Trophoblast cell (in vitro differentiated cells and primary cell): ENCODE measurements around the gene ASGR2.

ENCODE experiments used
- DNase-seq, 2 donors: peaks; one replicate each; pipeline ENCODE4 v3.0.0-alpha.2; 2016
- H2AFZ ChIP-seq: 2 replicates; pipeline ENCODE4 v1.6.1; 2013; ENCODE audit warnings: low read length, moderate library complexity, mild to moderate bottlenecking; ENCODE audit not compliant: insufficient read depth, poor library complexity
- H2AK5ac ChIP-seq: 2 replicates; pipeline ENCODE4 v1.6.1; 2013; ENCODE audit warnings: mild to moderate bottlenecking, low read length
- H2BK120ac ChIP-seq: 2 replicates; pipeline ENCODE4 v1.6.1; 2013; ENCODE audit warnings: low read length, mild to moderate bottlenecking, moderate library complexity; ENCODE audit not compliant: insufficient read depth, poor library complexity
- H2BK12ac ChIP-seq: 2 replicates; pipeline ENCODE4 v1.6.1; 2013; ENCODE audit warnings: mild to moderate bottlenecking, low read length, moderate library complexity
- H2BK5ac ChIP-seq: 2 replicates; pipeline ENCODE4 v1.6.1; 2013; ENCODE audit warnings: low read length, low read depth, moderate library complexity, mild to moderate bottlenecking; ENCODE audit not compliant: poor library complexity
- H3K14ac ChIP-seq: 2 replicates; pipeline ENCODE4 v1.6.1; 2013; ENCODE audit warnings: mild to moderate bottlenecking, low read length
- H3K18ac ChIP-seq: 2 replicates; pipeline ENCODE4 v1.6.1; 2013; ENCODE audit warnings: mild to moderate bottlenecking, low read length
- H3K23ac ChIP-seq: 2 replicates; pipeline ENCODE4 v1.6.1; 2013; ENCODE audit warnings: low read length
- H3K27ac ChIP-seq: 2 replicates; pipeline ENCODE4 v1.5.1; 2013; ENCODE audit warnings: low read depth, mild to moderate bottlenecking, inconsistent platforms, low read length, moderate library complexity
- H3K27me3 ChIP-seq: 2 replicates; pipeline ENCODE4 v1.6.1; 2013; ENCODE audit warnings: inconsistent platforms, mild to moderate bottlenecking, low read length, moderate library complexity; ENCODE audit not compliant: insufficient read depth
- H3K36me3 ChIP-seq, 2 experiments: 1 replicate in 1 of 2; 2 replicates in 1 of 2; pipeline ENCODE4 v1.6.1; 2013; ENCODE audit warnings: low read length in 2 of 2, mild to moderate bottlenecking in 2 of 2, moderate library complexity in 1 of 2; ENCODE audit not compliant: insufficient read depth in 2 of 2, control insufficient read depth in 1 of 2
- H3K4ac ChIP-seq: 2 replicates; pipeline ENCODE4 v1.6.1; 2013; ENCODE audit warnings: low read depth, mild to moderate bottlenecking, low read length, moderate library complexity
- H3K4me1 ChIP-seq, 2 experiments: 1 replicate in 1 of 2; 2 replicates in 1 of 2; pipeline ENCODE4 v1.6.1; 2013; ENCODE audit warnings: low read length in 2 of 2, mild to moderate bottlenecking in 2 of 2, moderate library complexity in 1 of 2; ENCODE audit not compliant: insufficient read depth in 2 of 2, control insufficient read depth in 1 of 2
- H3K4me2 ChIP-seq: 2 replicates; pipeline ENCODE4 v1.6.1; 2013; ENCODE audit warnings: inconsistent platforms, mild to moderate bottlenecking, low read length, moderate library complexity
- H3K4me3 ChIP-seq: 2 replicates; pipeline ENCODE4 v1.5.1; 2013; ENCODE audit warnings: mild to moderate bottlenecking, low read depth, low read length, inconsistent platforms
- H3K79me1 ChIP-seq: one replicate; pipeline ENCODE4 v1.6.1; 2013; ENCODE audit warnings: low read length
- H3K79me2 ChIP-seq: 2 replicates; pipeline ENCODE4 v1.6.1; 2013; ENCODE audit warnings: low read length, mild to moderate bottlenecking; ENCODE audit not compliant: control insufficient read depth, insufficient read depth, poor library complexity
- H3K9ac ChIP-seq: 2 replicates; pipeline ENCODE4 v1.6.1; 2013; ENCODE audit warnings: mild to moderate bottlenecking, low read length
- H3K9me3 ChIP-seq: 2 replicates; pipeline ENCODE4 v1.6.1; 2013; ENCODE audit warnings: low read depth, mild to moderate bottlenecking, control low read depth, inconsistent platforms, low read length; ENCODE audit not compliant: insufficient read depth
- H4K12ac ChIP-seq: 2 replicates; pipeline ENCODE4 v1.6.1; 2013; ENCODE audit warnings: low read depth, mild to moderate bottlenecking, low read length, moderate library complexity
- H4K8ac ChIP-seq: 2 replicates; pipeline ENCODE4 v1.6.1; 2013; ENCODE audit warnings: low read depth, mild to moderate bottlenecking, low read length, moderate library complexity
- H4K91ac ChIP-seq: one replicate; pipeline ENCODE4 v1.6.1; 2013; ENCODE audit warnings: low read depth, mild to moderate bottlenecking, low read length, moderate library complexity
- WGBS: extraction: QIAGEN DNeasy Blood & Tissue Kit; methylation state at CpG from one replicate; pipeline ENCODE4 v1.1.7; 2013; ENCODE audit warnings: missing lambda C conversion rate; ENCODE audit not compliant: insufficient read length, insufficient coverage; ENCODE audit errors: extremely low coverage; 5-methylcytosine and 5-hydroxymethylcytosine counted together

The ASGR2 gene

GRCh38 chr17:7063518-7064094 is 51.0 kb downstream of the ASGR2 start:
- Histone ChIP-seq H2BK5ac (no peak overlapping the region), H3K18ac (no peak overlapping the region), H3K4me2 (no peak overlapping the region), H3K79me2 (no peaks in the 10 kb centered on the region), H2BK120ac (no peak overlapping the region), H3K27ac (no peak overlapping the region), H3K79me1 (no peaks in the 10 kb centered on the region), H3K4me1 (no peaks in the 10 kb centered on the region), H3K27me3 (no peaks in the 10 kb centered on the region), H3K4me3 (no peak overlapping the region), H4K8ac (no peak overlapping the region), H3K14ac (no peak overlapping the region), H4K91ac (no peak overlapping the region), H2AK5ac (no peak overlapping the region), H3K23ac (no peak overlapping the region), H3K36me3 (no peaks in the 10 kb centered on the region), H4K12ac (no peak overlapping the region), H3K9ac (no peak overlapping the region), H2AFZ (no peak overlapping the region), H3K9me3 (peaks cover 2% of the 10 kb centered on the region), H2BK12ac (no peak overlapping the region), H3K4ac (no peak overlapping the region)
- DNase-seq = no peak
- WGBS = no CpG with 5 or more reads among the region's 6 CpGs

GRCh38 chr17:7060165-7060891 is 54.3 kb downstream of the ASGR2 start:
- Histone ChIP-seq H2BK5ac (no peak overlapping the region), H2AK5ac (no peak overlapping the region), H3K79me1 (no peaks in the 10 kb centered on the region), H3K18ac (no peak overlapping the region), H2BK12ac (no peak overlapping the region), H4K12ac (no peak overlapping the region), H3K36me3 (no peaks in the 10 kb centered on the region), H3K4me3 (no peak overlapping the region), H3K9ac (no peak overlapping the region), H3K4me1 (no peaks in the 10 kb centered on the region), H3K79me2 (no peaks in the 10 kb centered on the region), H2AFZ (no peak overlapping the region), H4K8ac (no peak overlapping the region), H3K4ac (no peak overlapping the region), H3K23ac (no peak overlapping the region), H2BK120ac (no peak overlapping the region), H4K91ac (no peak overlapping the region), H3K14ac (no peak overlapping the region), H3K27ac (no peak overlapping the region), H3K27me3 (no peaks in the 10 kb centered on the region), H3K9me3 (no peaks in the 10 kb centered on the region), H3K4me2 (no peak overlapping the region)
- no CpG with 5 or more reads among the region's 6 CpGs for WGBS
- no peak for DNase-seq

- no peak overlapping the region for H3K4ac ChIP-seq
- no peak overlapping the region for H3K14ac ChIP-seq
- no peaks in the 10 kb centered on the region for H3K9me3 ChIP-seq
- no peaks in the 10 kb centered on the region for H3K36me3 ChIP-seq
- no peaks in the 10 kb centered on the region for H3K79me1 ChIP-seq
- no peak overlapping the region for H2BK120ac ChIP-seq
- no peaks in the 10 kb centered on the region for H3K4me1 ChIP-seq
- no peak overlapping the region for H2BK5ac ChIP-seq
- no peak overlapping the region for H4K8ac ChIP-seq
- no peak overlapping the region for H4K12ac ChIP-seq
- no peak overlapping the region for H4K91ac ChIP-seq
- H3K4me3 ChIP-seq = no peak overlapping the region
- H3K27ac ChIP-seq = no peak overlapping the region
- H3K27me3 ChIP-seq = no peaks in the 10 kb centered on the region
- DNase-seq = no peak
- no peaks in the 10 kb centered on the region for H3K79me2 ChIP-seq
- WGBS = no CpG with 5 or more reads among the region's 7 CpGs
- H2BK12ac ChIP-seq = no peak overlapping the region
- no peak overlapping the region for H3K9ac ChIP-seq
- no peak overlapping the region for H3K4me2 ChIP-seq
- no peak overlapping the region for H3K23ac ChIP-seq
- no peak overlapping the region for H2AK5ac ChIP-seq
- H2AFZ ChIP-seq = no peak overlapping the region
- H3K18ac ChIP-seq = no peak overlapping the region
Observed at GRCh38 chr17:7058831-7059447, 55.7 kb downstream of the ASGR2 start.

- Histone ChIP-seq H2BK120ac (no peak overlapping the region), H3K4me2 (no peak overlapping the region), H3K79me2 (no peaks in the 10 kb centered on the region), H3K27ac (no peak overlapping the region), H2BK12ac (no peak overlapping the region), H3K18ac (no peak overlapping the region), H3K4ac (no peak overlapping the region), H3K23ac (no peak overlapping the region), H3K14ac (no peak overlapping the region), H3K9me3 (no peaks in the 10 kb centered on the region), H3K79me1 (no peaks in the 10 kb centered on the region), H3K27me3 (no peaks in the 10 kb centered on the region), H3K4me1 (no peaks in the 10 kb centered on the region), H4K8ac (no peak overlapping the region), H4K12ac (no peak overlapping the region), H2AK5ac (no peak overlapping the region), H2BK5ac (no peak overlapping the region), H4K91ac (no peak overlapping the region), H2AFZ (no peak overlapping the region), H3K9ac (no peak overlapping the region), H3K36me3 (no peaks in the 10 kb centered on the region), H3K4me3 (no peak overlapping the region)
- no peak for DNase-seq
- WGBS = no CpG with 5 or more reads among the region's 4 CpGs
Observed at GRCh38 chr17:7056386-7056785, 58.2 kb downstream of the ASGR2 start.
